Neural progenitor cell (in vitro differentiated cells): Measurements from ENCODE around the gene DOCK9.

Source experiments
- CTCF ChIP-seq: fragments of 200-600 bp; sonication (generic); IDR thresholded peaks from 2 replicates; pipeline ENCODE4 v1.5.1; 2017; ENCODE audit warnings: antibody characterized with exemption, mild to moderate bottlenecking
- EZH2 ChIP-seq: fragments of 200-600 bp; sonication (generic); IDR thresholded peaks from 2 replicates; pipeline ENCODE4 v1.6.1; 2017; ENCODE audit warnings: antibody characterized with exemption, mild to moderate bottlenecking, moderate library complexity
- EZH2phosphoT487 ChIP-seq: fragments of 200-600 bp; sonication (generic); IDR thresholded peaks from 2 replicates; pipeline ENCODE4 v1.6.1; 2017; ENCODE audit warnings: antibody characterized with exemption

- no peak for TF ChIP-seq CTCF
- no peak for TF ChIP-seq EZH2
- TF ChIP-seq EZH2phosphoT487, result no peak
Observed at GRCh38 chr13:98821372-98822224, 156.3 kb downstream of the DOCK9 start.
